Measurements from ENCODE around the gene DRAXIN.

Gene DRAXIN, protein sequence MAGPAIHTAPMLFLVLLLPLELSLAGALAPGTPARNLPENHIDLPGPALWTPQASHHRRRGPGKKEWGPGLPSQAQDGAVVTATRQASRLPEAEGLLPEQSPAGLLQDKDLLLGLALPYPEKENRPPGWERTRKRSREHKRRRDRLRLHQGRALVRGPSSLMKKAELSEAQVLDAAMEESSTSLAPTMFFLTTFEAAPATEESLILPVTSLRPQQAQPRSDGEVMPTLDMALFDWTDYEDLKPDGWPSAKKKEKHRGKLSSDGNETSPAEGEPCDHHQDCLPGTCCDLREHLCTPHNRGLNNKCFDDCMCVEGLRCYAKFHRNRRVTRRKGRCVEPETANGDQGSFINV

GRCh38 chr1:11691302-11691914 is at the start of gene DRAXIN:
Gene DRAXIN (plus strand): TSS chr1:11691710. CDS start chr1:11706259, 14,549 bp downstream.
- no peak for DNase-seq (ENCODE audit: low spot score)

DNA sequence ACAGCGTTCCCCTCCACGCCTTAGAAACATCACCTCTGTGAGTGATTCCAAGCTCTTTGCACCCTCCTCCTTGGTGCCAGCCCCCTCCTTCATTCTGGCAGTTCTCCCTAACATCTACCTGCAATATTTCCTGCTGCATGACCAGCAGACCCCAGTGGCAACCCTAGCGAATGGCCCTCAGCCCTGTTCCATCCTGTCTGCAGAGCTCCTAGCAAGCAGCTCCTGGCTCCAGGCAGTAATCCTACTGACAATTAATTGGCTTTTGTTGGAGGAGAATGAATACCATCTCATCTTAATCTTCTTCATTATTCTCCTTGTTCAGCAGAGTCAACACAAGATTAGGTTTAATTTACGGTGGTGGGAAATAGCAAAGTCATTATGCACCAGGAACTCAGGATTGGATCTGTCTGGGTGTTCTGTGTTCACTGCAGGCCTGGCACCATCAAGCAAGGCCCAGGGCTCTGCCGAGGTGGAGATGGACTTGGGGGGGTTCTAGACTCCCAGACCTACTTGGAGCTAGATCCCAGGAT is 49.7 kb upstream of the DRAXIN start:
- DNase-seq (ENCODE audit: low spot score): no peak

DNA sequence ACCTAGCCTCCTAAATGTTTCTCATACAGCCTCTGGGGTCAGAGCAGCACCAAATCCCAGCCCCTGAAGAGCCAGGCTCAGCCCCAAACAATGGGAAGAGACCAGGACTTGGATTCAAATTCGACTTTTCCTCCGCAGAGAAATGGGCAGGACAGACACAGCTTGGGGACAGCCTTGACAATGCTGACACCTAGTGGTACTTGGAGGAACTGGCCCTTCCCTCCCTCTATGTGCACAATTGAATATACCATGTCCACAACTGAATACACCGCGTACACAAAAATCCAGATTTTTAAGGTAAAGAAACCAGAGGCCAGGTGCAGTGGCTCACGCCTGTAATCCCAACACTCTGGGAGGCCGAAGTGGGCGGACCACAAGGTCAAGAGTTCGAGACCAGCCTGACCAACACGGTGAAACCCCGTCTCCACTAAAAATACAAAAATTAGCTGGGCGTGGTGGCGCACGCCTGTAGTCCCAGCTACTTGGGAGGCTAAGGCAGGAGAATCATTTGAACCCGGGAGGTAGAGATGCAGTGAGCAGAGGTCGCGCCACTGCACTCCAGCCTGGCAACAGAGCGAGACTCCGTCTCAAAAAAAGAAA is 49.0 kb upstream of the DRAXIN start:
- peak; percentile 78 for DNase-seq (ENCODE audit: low spot score)

DNA sequence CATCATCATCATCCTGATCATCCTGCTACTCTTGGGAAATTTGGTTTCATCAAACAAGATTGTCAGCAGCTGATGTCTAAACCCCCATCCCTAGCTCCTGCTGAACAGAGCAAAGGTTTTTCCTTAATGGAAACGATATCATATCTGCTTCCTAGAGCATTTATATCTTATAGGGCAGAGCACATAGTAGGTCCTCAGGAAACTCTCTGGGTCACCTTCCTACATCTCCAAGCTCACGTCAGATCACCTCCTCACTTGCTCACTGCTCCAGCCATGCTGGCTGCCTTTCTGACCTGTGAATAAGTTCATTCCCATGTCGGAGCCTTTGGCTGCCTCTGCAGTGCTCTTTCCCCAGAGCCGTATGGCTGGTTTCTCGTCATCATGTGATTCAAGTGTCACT is 47.7 kb upstream of the DRAXIN start:
- no peak for DNase-seq (ENCODE audit: low spot score)

GRCh38 chr1:11645270-11645669 is 46.2 kb upstream of the DRAXIN start:
- no peak for DNase-seq (ENCODE audit: low spot score)

DNA sequence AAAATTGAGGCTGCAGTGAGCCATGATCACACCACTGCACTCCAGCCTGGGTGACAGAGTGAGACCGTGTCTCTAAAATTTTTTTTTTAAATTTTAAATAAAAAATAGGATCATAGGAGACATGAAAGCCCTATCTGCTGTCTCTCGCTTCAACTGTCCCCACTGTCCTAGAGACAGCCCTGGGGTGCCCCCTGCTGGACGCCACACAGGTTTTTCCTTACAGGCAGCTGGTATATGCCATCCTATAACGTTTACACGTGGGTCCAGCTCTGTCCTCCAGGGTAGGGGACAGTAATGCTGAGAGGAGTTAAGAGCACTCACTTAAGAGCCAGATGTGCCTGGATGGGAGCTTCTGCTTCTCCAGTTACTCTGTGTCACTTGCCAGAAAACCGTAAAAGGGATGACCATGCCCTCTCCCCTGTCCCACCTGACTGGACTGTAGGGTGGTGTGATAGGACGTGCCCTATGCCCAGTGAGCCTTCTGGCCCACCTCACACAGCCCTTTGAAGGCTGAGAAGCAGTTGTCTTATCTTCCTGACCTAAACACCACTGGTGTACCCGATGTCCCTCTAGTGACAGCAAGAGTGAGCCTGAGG is 45.7 kb upstream of the DRAXIN start:
- peak; percentile 82 for DNase-seq (ENCODE audit: low spot score)

DNA sequence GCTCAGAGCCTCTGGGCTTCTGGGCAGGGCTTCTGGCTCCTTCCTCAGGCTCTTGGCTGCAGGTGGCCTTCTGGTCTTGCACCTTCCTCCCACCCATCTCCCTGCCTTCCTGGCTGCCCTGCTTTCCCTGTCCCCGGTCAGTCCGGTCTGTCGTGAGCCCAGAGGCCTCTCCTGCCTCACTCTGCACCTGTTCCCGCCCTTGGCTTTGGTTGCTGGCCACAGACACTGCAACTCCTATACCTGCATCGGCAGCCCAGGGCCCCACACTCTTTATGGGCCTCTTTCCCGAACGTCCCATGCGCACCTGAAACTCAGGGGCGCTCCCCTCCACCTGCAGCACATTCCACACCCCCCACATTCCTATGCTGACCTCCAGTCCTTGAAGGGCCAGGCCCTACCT is 45.2 kb upstream of the DRAXIN start:
- DNase-seq (ENCODE audit: low spot score): no peak

DNA sequence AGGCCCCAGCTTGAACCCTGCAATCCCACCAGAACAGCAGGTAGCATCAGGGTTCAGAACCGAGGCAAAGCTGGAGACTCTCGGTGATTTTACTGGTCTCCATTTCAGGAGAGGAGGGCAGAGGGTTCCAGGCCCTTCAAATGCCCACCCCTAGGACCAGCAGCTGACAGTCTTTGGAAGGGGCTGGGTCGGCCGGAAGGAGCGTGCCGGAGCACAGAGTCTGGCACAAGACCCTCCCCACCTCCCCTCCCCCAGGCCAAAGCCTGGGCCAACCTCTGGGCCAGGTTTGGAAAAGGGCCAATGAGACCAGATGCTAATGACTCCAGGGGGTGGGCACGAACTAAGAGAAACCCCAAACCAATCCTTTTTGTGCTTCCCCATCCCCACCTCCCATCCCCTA is 44.2 kb upstream of the DRAXIN start:
- no peak for DNase-seq (ENCODE audit: low spot score)

GRCh38 chr1:11648039-11648438 is 43.5 kb upstream of the DRAXIN start:
- no peak for DNase-seq (ENCODE audit: low spot score)

GRCh38 chr1:11648732-11649158 is 42.8 kb upstream of the DRAXIN start:
- DNase-seq (ENCODE audit: low spot score): peak; percentile 15

DNA sequence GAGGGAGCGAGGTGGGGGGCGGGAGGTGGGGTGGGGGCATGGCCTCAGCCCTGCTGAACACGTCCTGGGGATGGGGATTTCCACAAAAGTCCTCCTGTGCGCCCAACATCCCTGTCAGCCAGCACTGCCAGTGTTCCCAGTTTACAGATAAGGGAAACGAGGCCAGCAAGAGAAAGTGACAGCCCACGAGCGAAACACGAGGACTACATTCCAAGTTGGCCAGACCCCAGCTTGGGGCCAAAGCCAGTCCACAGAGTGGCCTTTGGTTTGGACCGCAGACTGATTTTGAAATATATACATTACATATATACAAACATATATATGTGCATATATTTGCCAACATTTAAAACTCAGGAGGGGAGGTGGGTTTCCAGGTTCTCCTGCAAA is 42.3 kb upstream of the DRAXIN start:
- DNase-seq (ENCODE audit: low spot score): no peak

- no peak for DNase-seq (ENCODE audit: low spot score)
Measured at GRCh38 chr1:11649624-11650330, 41.7 kb upstream of the DRAXIN start.

DNA sequence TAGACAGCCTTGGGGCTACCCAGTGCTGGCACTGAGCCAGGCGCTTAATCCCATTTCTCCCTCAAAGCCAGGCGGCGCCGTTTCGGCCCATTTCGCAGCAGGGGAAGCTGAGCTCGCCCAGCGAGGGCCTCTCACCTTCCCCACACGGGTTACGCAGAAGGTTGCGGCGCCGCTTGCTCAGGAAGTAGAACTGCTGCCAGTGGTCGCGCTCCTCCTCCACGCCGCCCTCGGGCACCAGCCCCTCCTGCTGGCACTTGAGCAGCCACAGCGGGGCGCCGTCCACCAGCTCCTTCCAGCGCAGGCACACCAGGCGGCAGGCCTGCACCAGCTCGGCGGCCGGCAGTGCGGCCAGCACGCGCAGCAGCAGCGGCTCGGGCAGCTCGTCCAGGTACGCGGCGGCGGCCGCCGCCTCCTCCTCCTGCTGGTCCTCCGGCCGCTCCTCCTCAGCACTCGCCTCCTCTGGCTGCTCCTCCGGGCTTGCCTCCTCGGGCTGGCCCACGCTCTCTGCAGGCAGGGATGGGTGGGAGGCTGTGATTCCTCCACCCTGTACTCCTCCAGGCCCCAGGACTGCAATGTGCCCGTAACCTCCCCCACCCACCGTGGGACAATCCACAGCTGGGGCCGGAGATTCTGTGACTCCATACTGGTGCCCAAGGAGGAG is 41.0 kb upstream of the DRAXIN start:
- DNase-seq (ENCODE audit: low spot score): peak; percentile 83

DNA sequence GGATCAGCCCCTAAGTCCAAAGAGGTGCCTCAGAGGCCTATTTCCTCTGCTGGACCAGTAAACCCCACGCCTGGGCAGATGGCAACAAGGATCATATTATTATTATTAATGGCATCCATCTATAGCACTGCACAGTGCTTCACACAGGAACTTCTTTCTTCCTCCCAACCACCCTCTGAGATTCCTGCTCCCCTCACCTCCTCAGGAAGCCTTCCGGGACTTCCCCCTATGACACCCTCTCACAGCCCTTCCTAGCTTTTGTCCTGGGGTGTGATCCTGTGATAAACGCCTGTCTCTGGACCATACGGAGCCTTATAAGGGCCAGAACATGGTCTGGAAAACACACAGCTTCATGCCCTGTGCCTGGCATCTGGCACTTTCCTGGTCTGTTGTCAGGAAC is 40.5 kb upstream of the DRAXIN start:
- no peak for DNase-seq (ENCODE audit: low spot score)

DNA sequence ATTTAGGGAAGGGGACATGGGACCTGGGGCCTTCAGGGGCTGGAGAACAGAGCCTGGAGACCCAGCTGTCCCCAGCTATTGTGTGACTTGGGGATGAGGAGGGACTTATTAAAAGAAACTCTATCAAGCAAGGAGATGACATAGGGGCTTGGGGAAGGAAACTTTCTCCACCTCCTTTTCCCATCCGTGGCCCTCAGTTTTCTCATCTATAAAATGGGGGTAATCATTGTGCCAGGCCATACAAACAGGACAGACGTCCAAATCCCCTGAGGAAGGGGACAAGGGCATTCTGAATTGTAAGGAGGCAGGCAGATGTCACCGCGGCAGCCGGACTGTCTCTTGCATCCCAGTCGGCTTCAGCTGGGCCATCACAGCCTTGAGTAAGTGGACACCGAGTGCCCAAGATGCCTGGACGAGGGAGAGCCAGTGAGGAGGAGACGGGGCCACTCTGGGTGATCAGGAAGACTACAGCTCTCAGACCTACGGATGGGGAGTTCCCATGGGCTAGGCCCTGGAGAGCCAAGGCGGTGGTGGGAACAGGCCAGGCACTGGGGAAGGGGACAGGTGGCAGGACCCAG is 39.2 kb upstream of the DRAXIN start:
- DNase-seq (ENCODE audit: low spot score): no peak

GRCh38 chr1:11653101-11653860 is 38.2 kb upstream of the DRAXIN start:
- DNase-seq (ENCODE audit: low spot score): no peak

GRCh38 chr1:11653861-11654136 is 37.7 kb upstream of the DRAXIN start:
- no peak for DNase-seq (ENCODE audit: low spot score)

GRCh38 chr1:11654137-11654938 is 37.2 kb upstream of the DRAXIN start, which contains the start of the genes FBXO2 and FBXO44:
Gene FBXO2 (minus strand): TSS chr1:11654429. CDS start chr1:11654340, 89 bp downstream.
Gene FBXO44 (plus strand): TSS chr1:11654877. CDS start chr1:11655836, 959 bp downstream.
- DNase-seq (ENCODE audit: low spot score): peak; percentile 55
